Thoracic aorta (tissue), 2 donors: ENCODE data around the gene PTPRN2. TPM values are rescaled to one million over a fixed set of nuclear protein-coding genes. Genes with fewer than 3 reads are reported as not detected.
"Not testable (repeated sequence)": the region's sequence is repeated elsewhere in the genome, so short reads cannot be mapped to it uniquely, and the experiment has no call there.

Source experiments
- ATAC-seq: fragments of 150-250 bp; one replicate; pipeline ENCODE4 v1.8.0; 2017; ENCODE audit warnings: low read depth; ENCODE audit not compliant: insufficient number of reproducible peaks, low FRiP score
- DNase-seq: peaks from one replicate; pipeline ENCODE4 v3.0.0-alpha.2; 2020; ENCODE audit warnings: low spot score
- H3K27ac ChIP-seq, 2 donors: fragments of 200-600 bp; sonication (generic); 1 replicate in 1 of 2; 2 replicates in 1 of 2; pipeline ENCODE4 v1.5.1; 2016; ENCODE audit warnings: mild to moderate bottlenecking in 2 of 2, moderate library complexity in 2 of 2
- H3K27me3 ChIP-seq: fragments of 200-600 bp; sonication (generic); replicated peaks from 2 replicates; pipeline ENCODE4 v1.6.0; 2016; ENCODE audit warnings: mild to moderate bottlenecking; ENCODE audit not compliant: insufficient read depth
- H3K36me3 ChIP-seq: fragments of 200-600 bp; sonication (generic); one replicate; pipeline ENCODE4 v1.5.1; 2016
- H3K4me1 ChIP-seq, 2 donors: fragments of 200-600 bp; sonication (generic); 1 replicate in 1 of 2; 2 replicates in 1 of 2; pipeline versions ENCODE4 v1.5.1 to v1.6.0; 2016; ENCODE audit warnings: low read depth in 2 of 2, mild to moderate bottlenecking in 1 of 2; ENCODE audit not compliant: control insufficient read depth in 1 of 2
- H3K4me3 ChIP-seq: fragments of 200-600 bp; sonication (generic); 2 replicates; pipeline ENCODE4 v1.5.1; 2016; ENCODE audit warnings: mild to moderate bottlenecking
- H3K9me3 ChIP-seq: fragments of 200-600 bp; sonication (generic); 2 replicates; pipeline ENCODE4 v1.5.1; 2016
- CTCF ChIP-seq: fragments of 200-600 bp; sonication (generic); IDR thresholded peaks from one replicate; pipeline ENCODE4 v1.5.1; 2019; ENCODE audit warnings: antibody characterized with exemption
- total RNA-seq, 2 donors: library from RNA; depleted of rRNA; stranded (reverse); fragments of >200 nt; gene quantifications; one replicate each; pipeline versions ENCODE4 v1.1.0 to v1.2.3, GENCODE V29; 2016

The PTPRN2 gene
- total RNA-seq, 2 donors from 2014 or later, result 2.2 to 3.1 TPM

- Histone ChIP-seq H3K4me3 (no peak overlapping the region), H3K36me3 (no peaks in the 10 kb centered on the region)
These were observed 682.6 kb downstream of the PTPRN2 start for GRCh38 chr7:157904866-157905570.

GRCh38 chr7:157904211-157904865 lies 683.3 kb downstream of the PTPRN2 start:
- DNase-seq (no peak), ATAC-seq (no peak)
- no peak overlapping the region for H3K4me3 ChIP-seq
- H3K9me3 ChIP-seq, result no peaks in the 10 kb centered on the region
- no peak overlapping the region for H3K27ac ChIP-seq
- TF ChIP-seq CTCF, result no peak
- no peaks in the 10 kb centered on the region for H3K4me1 ChIP-seq
- no peaks in the 10 kb centered on the region for H3K27me3 ChIP-seq
- H3K36me3 ChIP-seq, result no peaks in the 10 kb centered on the region

More at GRCh38 chr7:157904866-157905570, 682.6 kb downstream of the PTPRN2 start:
- TF ChIP-seq CTCF, result no peak
- no peaks in the 10 kb centered on the region for H3K9me3 ChIP-seq
- no peak for DNase-seq
- H3K27ac ChIP-seq, result no peak overlapping the region
- no peak for ATAC-seq
- no peaks in the 10 kb centered on the region for H3K27me3 ChIP-seq
- no peaks in the 10 kb centered on the region for H3K4me1 ChIP-seq

GRCh38 chr7:157903710-157904109 lies 683.9 kb downstream of the PTPRN2 start:
- Histone ChIP-seq H3K4me3 (no peak overlapping the region), H3K27me3 (no peaks in the 10 kb centered on the region), H3K27ac (no peak overlapping the region), H3K4me1 (no peaks in the 10 kb centered on the region), H3K36me3 (no peaks in the 10 kb centered on the region), H3K9me3 (no peaks in the 10 kb centered on the region)
- DNase-seq (no peak), ATAC-seq (no peak)
- no peak for TF ChIP-seq CTCF

- TF ChIP-seq CTCF, result no peak
- H3K9me3 ChIP-seq, result no peaks in the 10 kb centered on the region
- no peak overlapping the region for H3K27ac ChIP-seq
- H3K4me1 ChIP-seq, result no peaks in the 10 kb centered on the region
- H3K36me3 ChIP-seq, result no peaks in the 10 kb centered on the region
- no peaks in the 10 kb centered on the region for H3K27me3 ChIP-seq
- ATAC-seq (no peak), DNase-seq (no peak)
- no peak overlapping the region for H3K4me3 ChIP-seq
These were observed 684.3 kb downstream of the PTPRN2 start for GRCh38 chr7:157903296-157903695.

GRCh38 chr7:157901816-157902610 lies 685.6 kb downstream of the PTPRN2 start:
- not testable (repeated sequence) for ATAC-seq, H3K27me3 ChIP-seq, H3K4me1 ChIP-seq, H3K9me3 ChIP-seq, DNase-seq, H3K36me3 ChIP-seq, H3K4me3 ChIP-seq, H3K27ac ChIP-seq
